Liver (tissue), 3 donors: ENCODE data around the gene PNPLA3.

ENCODE experiments used
- FOXA1 ChIP-seq: IDR thresholded peaks from 2 replicates; pipeline ENCODE4 v1.6.1; 2016; ENCODE audit warnings: antibody characterized with exemption
- HNF4G ChIP-seq: IDR thresholded peaks from 2 replicates; pipeline ENCODE4 v1.6.1; 2016; ENCODE audit warnings: antibody characterized with exemption
- JUND ChIP-seq, 2 donors: IDR thresholded peaks; 2 replicates each; pipeline ENCODE4 v1.6.1; 2016; ENCODE audit warnings: antibody characterized with exemption in 2 of 2
- NR2F2 ChIP-seq: IDR thresholded peaks from 2 replicates; pipeline ENCODE4 v1.6.1; 2016; ENCODE audit warnings: antibody characterized with exemption
- RAD21 ChIP-seq, 2 donors: IDR thresholded peaks; 2 replicates each; pipeline ENCODE4 v1.6.1; 2016; ENCODE audit warnings: antibody characterized with exemption in 2 of 2, mild to moderate bottlenecking in 2 of 2
- REST ChIP-seq: IDR thresholded peaks from 2 replicates; pipeline ENCODE4 v1.6.1; 2016; ENCODE audit warnings: antibody characterized with exemption, mild to moderate bottlenecking
- TAF1 ChIP-seq: conservative IDR thresholded peaks from 2 replicates; pipeline ENCODE4 v1.6.1; 2016; ENCODE audit warnings: antibody characterized with exemption, mild to moderate bottlenecking
- YY1 ChIP-seq: IDR thresholded peaks from 2 replicates; pipeline ENCODE4 v1.6.1; 2016; ENCODE audit warnings: antibody characterized with exemption, mild to moderate bottlenecking
- TF ChIP-seq, protein P1 (sequence below): fragments of 150-350 bp; IDR thresholded peaks from 2 replicates; pipeline ENCODE4 v1.5.1; 2017; ENCODE audit warnings: improper control_type of control experiment, low read depth, low read length; ENCODE audit not compliant: missing input control
- donor health status: healthy.
- donor health status: healthy.

GRCh38 chr22:43900206-43900605 is 23.4 kb upstream of the PNPLA3 start:
- TF ChIP-seq, protein P1, sequence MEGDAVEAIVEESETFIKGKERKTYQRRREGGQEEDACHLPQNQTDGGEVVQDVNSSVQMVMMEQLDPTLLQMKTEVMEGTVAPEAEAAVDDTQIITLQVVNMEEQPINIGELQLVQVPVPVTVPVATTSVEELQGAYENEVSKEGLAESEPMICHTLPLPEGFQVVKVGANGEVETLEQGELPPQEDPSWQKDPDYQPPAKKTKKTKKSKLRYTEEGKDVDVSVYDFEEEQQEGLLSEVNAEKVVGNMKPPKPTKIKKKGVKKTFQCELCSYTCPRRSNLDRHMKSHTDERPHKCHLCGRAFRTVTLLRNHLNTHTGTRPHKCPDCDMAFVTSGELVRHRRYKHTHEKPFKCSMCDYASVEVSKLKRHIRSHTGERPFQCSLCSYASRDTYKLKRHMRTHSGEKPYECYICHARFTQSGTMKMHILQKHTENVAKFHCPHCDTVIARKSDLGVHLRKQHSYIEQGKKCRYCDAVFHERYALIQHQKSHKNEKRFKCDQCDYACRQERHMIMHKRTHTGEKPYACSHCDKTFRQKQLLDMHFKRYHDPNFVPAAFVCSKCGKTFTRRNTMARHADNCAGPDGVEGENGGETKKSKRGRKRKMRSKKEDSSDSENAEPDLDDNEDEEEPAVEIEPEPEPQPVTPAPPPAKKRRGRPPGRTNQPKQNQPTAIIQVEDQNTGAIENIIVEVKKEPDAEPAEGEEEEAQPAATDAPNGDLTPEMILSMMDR = no peak
- no peak for TF ChIP-seq HNF4G
- no peak for TF ChIP-seq RAD21 (IDR thresholded peaks at IDR 0.05)
- TF ChIP-seq JUND (IDR thresholded peaks at IDR 0.05) = no peak
- TF ChIP-seq TAF1 = no peak
- no peak for TF ChIP-seq REST
- TF ChIP-seq FOXA1 = no peak
- TF ChIP-seq YY1 = no peak
- no peak for TF ChIP-seq NR2F2
